MCF 10A (cell line): ENCODE results near the gene CDK5RAP3. TPM values are rescaled to one million over a fixed set of nuclear protein-coding genes. Genes with fewer than 3 reads are reported as not detected.

Experiments used
- BruUV-seq: library from RNA; stranded (reverse); fragments of 400-500 nt; replicated peaks from 2 replicates; lab custom pipeline; 2021; lab: Mats Ljungman, UMichigan
- CTCF ChIA-PET: fragments of 300-600 bp; sonication (Branson Sonifier 250); formaldehyde crosslinking; extraction: SDS; loops from one replicate; lab custom pipeline; 2021; ENCODE audit warnings: antibody characterized with exemption, inconsistent platforms; lab: Yijun Ruan, JAX
- POLR2A ChIA-PET: fragments of 300-600, 350-650 bp; sonication (Branson Sonifier 250); formaldehyde crosslinking; extraction: SDS; loops from one replicate; lab custom pipeline; 2020; ENCODE audit warnings: antibody characterized with exemption, inconsistent platforms; lab: Yijun Ruan, JAX
- DNase-seq: peaks from one replicate; pipeline ENCODE4 v3.0.0-alpha.2; 2018; ENCODE audit not compliant: unreplicated experiment
- H3K27ac Mint-ChIP-seq: one replicate; pipeline ENCODE4 v1.8.0; 2022; ENCODE audit warnings: mild to moderate bottlenecking, low read depth, mixed read lengths; ENCODE audit not compliant: unreplicated experiment
- H3K27me3 Mint-ChIP-seq: one replicate; pipeline ENCODE4 v1.8.0; 2022; ENCODE audit warnings: mixed read lengths; ENCODE audit not compliant: insufficient read depth, unreplicated experiment
- H3K36me3 Mint-ChIP-seq: one replicate; pipeline ENCODE4 v1.8.0; 2022; ENCODE audit warnings: mild to moderate bottlenecking, moderate library complexity, mixed read lengths; ENCODE audit not compliant: insufficient read depth, unreplicated experiment
- H3K4me1 Mint-ChIP-seq: one replicate; pipeline ENCODE4 v1.8.0; 2022; ENCODE audit warnings: mixed read lengths; ENCODE audit not compliant: insufficient read depth, unreplicated experiment
- H3K4me3 Mint-ChIP-seq: one replicate; pipeline ENCODE4 v1.8.0; 2022; ENCODE audit warnings: mild to moderate bottlenecking, moderate library complexity, mixed read lengths; ENCODE audit not compliant: unreplicated experiment
- H3K9me3 Mint-ChIP-seq: one replicate; pipeline ENCODE4 v1.8.0; 2022; ENCODE audit warnings: mixed read lengths; ENCODE audit not compliant: unreplicated experiment
- intact Hi-C: fragments of 100-400 bp; cut with micrococcal nuclease; formaldehyde crosslinking; loops from 2 replicates; pipeline ENCODE4 v1.14.1; 2022
- total RNA-seq: library from RNA; stranded (reverse); gene quantifications from 2 replicates; pipeline ENCODE4 v1.2.3, GENCODE V29; 2022
- TF ChIP-seq, protein P1 (sequence below): fragments of 200-600 bp; IDR thresholded peaks from one replicate; pipeline ENCODE4 v1.8.0; 2022; ENCODE audit warnings: antibody characterized with exemption, mild to moderate bottlenecking; ENCODE audit not compliant: unreplicated experiment

CDK5RAP3 gene
- total RNA-seq, 1 experiment from 2014 or later: 132 TPM

DNA sequence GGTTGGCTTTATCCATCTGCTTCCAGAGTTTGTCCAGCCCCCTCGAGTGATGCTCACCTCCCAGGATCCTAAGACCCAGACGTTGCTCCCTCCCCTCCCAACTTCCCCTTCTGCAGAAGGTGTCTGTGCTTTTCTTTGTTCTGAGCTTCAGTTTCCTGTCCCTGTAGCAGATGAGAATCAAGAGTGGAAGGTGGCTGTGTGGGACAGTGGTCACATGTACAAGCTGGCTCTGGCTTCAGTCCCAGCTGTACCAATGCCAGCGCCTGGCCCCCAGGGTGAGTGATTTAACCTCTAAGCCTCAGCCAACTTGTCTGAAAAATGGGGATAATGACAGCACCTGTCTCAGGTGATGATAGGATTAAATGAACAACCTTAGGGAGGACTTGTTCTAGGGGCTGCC, 21.0 kb upstream of the CDK5RAP3 start:
- Mint-ChIP-seq H3K9me3 (no peaks in the 10 kb centered on the region), H3K4me3 (peak overlapping the region; percentile 49), H3K27me3 (no peaks in the 10 kb centered on the region), H3K27ac (peak overlapping the region; percentile 21), H3K4me1 (peaks cover 20% of the 10 kb centered on the region), H3K36me3 (peaks cover 39% of the 10 kb centered on the region)
- no peak for DNase-seq
- ChIA-PET CTCF (interaction anchor here (0.6 to 15.6 kb wide), 18 partner anchors 9 to 943 kb away, joined by 3 to 336 read pairs (median 6); partner anchors contain the start of genes ATP5MC1, CDK5RAP3, PRR15L and SCRN2), POLR2A (interaction anchor here (0.7 to 11.7 kb wide), 10 partner anchors 8 to 100 kb away, joined by 3 to 256 read pairs (median 8); partner anchors contain the start of genes CDK5RAP3, PNPO, PRR15L and SP2)
- intact Hi-C loops: loop anchor here (1.0 to 5.0 kb wide), 4 partner anchors 20 to 182 kb away; no protein-coding TSS in a partner anchor
- BruUV-seq: no TSS peak
- TF ChIP-seq, protein P1, sequence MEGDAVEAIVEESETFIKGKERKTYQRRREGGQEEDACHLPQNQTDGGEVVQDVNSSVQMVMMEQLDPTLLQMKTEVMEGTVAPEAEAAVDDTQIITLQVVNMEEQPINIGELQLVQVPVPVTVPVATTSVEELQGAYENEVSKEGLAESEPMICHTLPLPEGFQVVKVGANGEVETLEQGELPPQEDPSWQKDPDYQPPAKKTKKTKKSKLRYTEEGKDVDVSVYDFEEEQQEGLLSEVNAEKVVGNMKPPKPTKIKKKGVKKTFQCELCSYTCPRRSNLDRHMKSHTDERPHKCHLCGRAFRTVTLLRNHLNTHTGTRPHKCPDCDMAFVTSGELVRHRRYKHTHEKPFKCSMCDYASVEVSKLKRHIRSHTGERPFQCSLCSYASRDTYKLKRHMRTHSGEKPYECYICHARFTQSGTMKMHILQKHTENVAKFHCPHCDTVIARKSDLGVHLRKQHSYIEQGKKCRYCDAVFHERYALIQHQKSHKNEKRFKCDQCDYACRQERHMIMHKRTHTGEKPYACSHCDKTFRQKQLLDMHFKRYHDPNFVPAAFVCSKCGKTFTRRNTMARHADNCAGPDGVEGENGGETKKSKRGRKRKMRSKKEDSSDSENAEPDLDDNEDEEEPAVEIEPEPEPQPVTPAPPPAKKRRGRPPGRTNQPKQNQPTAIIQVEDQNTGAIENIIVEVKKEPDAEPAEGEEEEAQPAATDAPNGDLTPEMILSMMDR: no peak

DNA sequence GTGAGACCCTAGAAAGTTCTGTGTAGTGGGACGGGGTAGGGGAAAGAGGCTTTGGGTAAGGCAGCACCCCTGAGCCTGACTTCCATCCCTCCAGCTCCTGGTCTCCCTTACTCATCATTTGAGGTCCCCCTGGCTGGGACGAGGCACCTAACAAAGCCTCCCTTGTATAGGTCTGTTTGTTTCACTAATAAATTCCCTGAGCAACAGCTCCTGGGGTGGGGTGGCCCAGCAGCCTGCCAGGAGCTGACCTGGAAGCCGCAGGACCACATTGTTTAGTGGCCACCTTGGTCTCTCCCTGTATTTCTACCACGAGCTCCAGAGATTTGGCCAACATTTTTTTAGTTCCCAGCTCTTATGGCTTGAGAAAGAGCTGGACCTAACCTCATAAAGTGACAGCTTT, 20.5 kb upstream of the CDK5RAP3 start:
- Mint-ChIP-seq H3K36me3 (peaks cover 35% of the 10 kb centered on the region), H3K4me3 (no peak overlapping the region), H3K9me3 (no peaks in the 10 kb centered on the region), H3K27ac (peak overlapping the region; percentile 21), H3K4me1 (peaks cover 25% of the 10 kb centered on the region), H3K27me3 (no peaks in the 10 kb centered on the region)
- intact Hi-C loops: no loop called here
- no TSS peak for BruUV-seq
- TF ChIP-seq, protein P1: no peak
- ChIA-PET CTCF (interaction anchor here (0.7 to 15.6 kb wide), 12 partner anchors 8 to 942 kb away, joined by 3 to 336 read pairs (median 9); partner anchors contain the start of genes ATP5MC1, CDK5RAP3, PRR15L and SCRN2), POLR2A (interaction anchor here (1.1 to 11.7 kb wide), 5 partner anchors 8 to 55 kb away, joined by 3 to 256 read pairs (median 23); partner anchors contain the start of genes CDK5RAP3, PNPO, PRR15L and SP2)
- DNase-seq: no peak

DNA sequence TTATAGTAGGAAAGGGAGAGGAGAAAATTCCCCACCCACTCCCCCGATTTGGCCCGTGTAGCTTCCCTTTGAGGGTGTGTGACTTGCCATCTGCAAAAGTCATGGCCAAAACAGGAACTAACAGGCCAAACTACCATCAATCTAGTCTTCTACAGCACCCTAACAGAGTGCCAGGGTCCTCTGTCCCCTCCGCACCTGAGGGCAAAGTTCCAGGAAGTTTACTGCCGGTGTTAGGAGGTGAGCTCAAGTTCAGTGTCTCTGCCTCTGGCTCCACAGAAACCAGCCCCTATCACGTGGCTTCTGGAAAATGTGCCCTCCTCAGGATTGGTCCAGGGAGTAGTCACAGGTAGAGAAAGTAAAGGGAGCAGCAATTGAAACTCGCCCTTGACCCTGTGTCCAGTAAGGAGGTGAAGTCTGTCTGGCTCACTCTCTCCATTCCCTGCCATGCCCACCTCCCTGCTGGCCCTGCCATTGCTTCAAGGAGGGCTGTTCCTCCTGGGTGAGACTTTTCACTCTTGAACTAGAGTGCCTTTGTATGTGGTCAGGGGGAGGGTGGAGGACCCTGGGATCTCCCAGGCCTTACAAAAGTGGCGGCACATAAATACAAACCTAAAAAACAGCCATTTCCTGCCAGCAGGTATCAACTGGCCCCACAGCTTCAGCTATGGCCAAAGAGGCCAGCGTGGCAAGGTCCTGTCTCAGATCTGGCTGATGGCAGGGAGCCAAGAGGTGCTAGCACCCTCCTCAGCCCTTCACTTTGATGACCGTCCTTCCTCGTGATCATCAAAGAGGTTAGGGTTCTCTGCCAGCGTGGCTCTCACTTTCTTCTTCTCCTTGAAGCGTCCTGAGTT, 18.5 kb upstream of the CDK5RAP3 start:
- intact Hi-C loops: no loop called here
- Mint-ChIP-seq H3K4me3 (no peak overlapping the region), H3K27ac (peak overlapping the region; percentile 74), H3K9me3 (no peaks in the 10 kb centered on the region), H3K4me1 (peaks cover 34% of the 10 kb centered on the region), H3K27me3 (no peaks in the 10 kb centered on the region), H3K36me3 (peaks cover 21% of the 10 kb centered on the region)
- CTCF ChIA-PET: interaction anchor here (2.1 to 15.6 kb wide), 5 partner anchors 6 to 73 kb away, joined by 4 to 336 read pairs (median 73); partner anchors contain the start of genes CDK5RAP3 and PRR15L
- DNase-seq: no peak
- BruUV-seq: no TSS peak
- POLR2A ChIA-PET: interaction anchor here (0.8 to 11.7 kb wide), 5 partner anchors 10 to 97 kb away, joined by 3 to 256 read pairs (median 23); partner anchors contain the start of genes CDK5RAP3, PNPO and SP2
- TF ChIP-seq, protein P1: no peak
